HG02852 (cell line): ENCODE data around the gene LACTB.

ENCODE experiments used
- ATAC-seq: cut with Tn5 transposase; IDR thresholded peaks from one replicate; pipeline ENCODE4 v1.9.1; 2021; ENCODE audit warnings: mild to moderate bottlenecking, moderate library complexity; ENCODE audit not compliant: unreplicated experiment

The LACTB gene

GRCh38 chr15:63166219-63166618, 44.6 kb downstream of the LACTB start:
- ATAC-seq: no peak

DNA sequence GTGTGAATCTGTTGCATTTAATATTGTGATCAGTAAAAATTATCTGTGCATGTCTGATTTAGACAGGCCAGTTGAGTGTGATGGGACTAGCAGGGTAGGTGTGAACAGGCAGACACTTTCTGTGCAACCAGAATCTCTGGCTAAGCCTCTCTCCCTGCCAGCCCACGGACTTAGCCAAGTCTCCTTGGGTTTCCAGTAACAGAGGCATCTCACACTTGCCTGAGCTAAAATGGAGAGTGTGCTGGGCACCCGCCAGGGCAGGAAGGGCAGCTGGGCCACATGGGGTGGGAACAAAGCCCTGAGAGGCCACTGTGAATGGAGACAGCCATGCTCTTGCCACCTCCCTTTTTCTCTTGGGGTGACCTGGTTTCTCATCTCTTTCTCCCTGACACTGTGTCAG, 48.1 kb downstream of the LACTB start:
- no peak for ATAC-seq

DNA sequence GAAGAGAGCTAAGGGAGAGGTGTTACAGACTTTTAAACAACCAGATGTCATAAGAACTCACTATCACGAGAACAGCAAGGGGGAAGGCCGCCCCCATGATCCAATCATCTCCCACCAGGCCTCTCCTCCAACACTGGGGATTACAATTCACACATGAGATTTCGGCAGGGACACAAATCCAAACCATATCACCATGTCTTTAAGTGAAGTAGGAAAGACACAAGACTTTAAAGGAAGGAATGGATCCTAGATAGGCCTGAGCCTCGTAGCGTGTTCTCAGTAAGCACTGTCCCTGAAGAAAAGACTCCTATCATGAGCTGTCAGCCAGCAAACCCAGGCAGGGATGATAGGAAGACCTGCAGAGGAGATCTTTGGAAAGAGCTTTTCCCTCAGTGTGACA, 50.7 kb downstream of the LACTB start:
- no peak for ATAC-seq

- no peak for ATAC-seq
Measured at GRCh38 chr15:63172851-63173451, 51.3 kb downstream of the LACTB start.

- no peak for ATAC-seq
Measured at GRCh38 chr15:63176302-63176701, 54.6 kb downstream of the LACTB start.

DNA sequence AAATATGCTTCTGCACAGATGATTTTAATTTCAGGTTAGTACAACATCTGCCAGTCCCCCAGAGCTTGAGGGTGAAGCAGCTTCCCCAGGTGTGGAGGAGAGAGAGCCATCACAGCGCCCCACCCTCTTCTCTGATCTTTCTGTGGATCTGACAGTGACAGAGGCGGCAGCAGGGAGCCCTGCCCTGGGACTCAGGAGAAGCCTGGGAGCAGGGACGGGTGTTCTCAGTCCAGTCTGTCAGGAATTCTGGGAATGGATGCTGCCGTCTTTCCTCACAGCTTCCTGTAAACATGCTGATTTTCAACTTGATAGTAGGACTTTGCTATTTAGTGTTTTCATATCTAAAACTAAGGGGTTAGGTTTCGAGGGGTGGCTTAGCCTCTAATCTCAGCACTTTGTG, 56.4 kb downstream of the LACTB start:
- no peak for ATAC-seq

GRCh38 chr15:63180746-63181145, 59.1 kb downstream of the LACTB start:
- ATAC-seq: no peak

- no peak for ATAC-seq
Measured at GRCh38 chr15:63181648-63182047, 60.0 kb downstream of the LACTB start.

- ATAC-seq: no peak
Measured at GRCh38 chr15:63185206-63185605, 63.5 kb downstream of the LACTB start.

- no peak for ATAC-seq
Measured at GRCh38 chr15:63186065-63186464, 64.4 kb downstream of the LACTB start.

GRCh38 chr15:63187589-63188226, 66.0 kb downstream of the LACTB start:
- ATAC-seq: no peak

- no peak for ATAC-seq
Measured at GRCh38 chr15:63188247-63188925, 66.7 kb downstream of the LACTB start.

GRCh38 chr15:63188926-63189871, 67.5 kb downstream of the LACTB start, which contains the start of gene RAB8B:
RAB8B (plus strand) TSS chr15:63189606; CDS start chr15:63189625, 19 bp downstream.
- ATAC-seq: peak; percentile 77

GRCh38 chr15:63189941-63190768, 68.5 kb downstream of the LACTB start:
- ATAC-seq: no peak

DNA sequence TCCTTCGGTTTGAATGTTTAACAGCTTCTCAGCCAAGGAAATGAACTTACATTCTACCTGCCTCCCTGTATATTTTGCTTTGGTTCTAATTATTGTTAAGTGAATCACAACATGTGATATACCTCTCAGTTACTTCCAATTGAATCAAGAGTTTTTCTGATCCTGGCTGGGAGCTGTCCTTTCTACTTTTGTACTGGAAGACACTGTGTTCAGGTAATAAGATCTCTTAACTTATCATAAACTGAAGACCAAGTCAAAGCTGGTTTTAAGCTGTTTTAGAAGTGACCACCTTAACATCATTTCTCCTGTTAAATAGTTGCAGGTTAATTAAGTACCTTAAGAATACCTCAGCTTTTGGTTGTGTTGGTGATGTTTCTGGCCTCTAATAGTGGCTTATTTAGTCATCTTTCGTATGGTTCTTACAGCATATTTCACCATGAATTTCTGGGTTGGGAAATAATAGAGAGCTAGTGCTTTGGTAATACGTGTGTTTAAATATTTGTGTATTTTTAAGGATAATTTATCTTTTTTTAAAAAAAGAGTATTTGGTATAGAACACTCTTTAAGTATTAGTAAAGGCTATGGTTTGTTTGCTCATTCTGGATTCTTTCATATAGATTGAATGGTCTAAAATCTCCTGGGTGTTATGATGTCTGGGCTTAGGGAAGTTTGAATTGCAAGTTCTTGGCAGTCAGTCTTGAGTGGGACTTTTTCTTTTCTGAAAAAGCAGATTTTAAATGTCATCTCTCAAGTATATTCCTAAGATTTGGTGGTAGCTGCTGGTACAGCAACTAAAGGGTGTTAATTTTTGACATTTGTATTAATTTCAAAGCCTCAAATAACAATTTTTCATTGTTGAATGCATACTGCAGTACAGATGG, 69.3 kb downstream of the LACTB start:
- no peak for ATAC-seq
